MM.1S (cell line): ENCODE results near the gene TBX1.

ENCODE experiments used
- DNase-seq: peaks from one replicate; pipeline ENCODE4 v3.0.0-alpha.2; 2015
- H2AFZ ChIP-seq: fragments of 300-600 bp; sonication (generic); 2 replicates; pipeline ENCODE4 v1.6.0; 2016; ENCODE audit warnings: antibody characterized with exemption, low read length
- H3F3A ChIP-seq: fragments of 300-600 bp; sonication (generic); 2 replicates; pipeline ENCODE4 v1.6.1; 2016; ENCODE audit warnings: mild to moderate bottlenecking, antibody characterized with exemption, low read length, moderate library complexity, mixed read lengths; ENCODE audit not compliant: insufficient read depth
- H3K27ac ChIP-seq: fragments of 300-600 bp; sonication (generic); 2 replicates; pipeline ENCODE4 v1.5.1; 2016; ENCODE audit warnings: mild to moderate bottlenecking, low read length
- H3K27me3 ChIP-seq: fragments of 300-600 bp; sonication (generic); replicated peaks from 2 replicates; pipeline ENCODE4 v1.6.0; 2016; ENCODE audit warnings: low read length; ENCODE audit not compliant: insufficient read depth
- H3K36me3 ChIP-seq: fragments of 300-600 bp; sonication (generic); replicated peaks from 2 replicates; pipeline ENCODE4 v1.6.1; 2016; ENCODE audit warnings: mild to moderate bottlenecking, low read length, mixed read lengths; ENCODE audit not compliant: insufficient read depth
- H3K4me1 ChIP-seq: fragments of 300-600 bp; sonication (generic); 2 replicates; pipeline ENCODE4 v1.6.1; 2016; ENCODE audit warnings: low read length, mixed read lengths
- H3K4me2 ChIP-seq: fragments of 300-600 bp; sonication (generic); 2 replicates; pipeline ENCODE4 v1.6.0; 2016; ENCODE audit warnings: low read depth, low read length
- H3K4me3 ChIP-seq: fragments of 300-600 bp; sonication (generic); 2 replicates; pipeline ENCODE4 v1.5.1; 2016; ENCODE audit warnings: low read length, mixed read lengths
- H3K79me2 ChIP-seq: fragments of 300-600 bp; sonication (generic); 2 replicates; pipeline ENCODE4 v1.6.1; 2016; ENCODE audit warnings: mixed run types, low read length, mixed read lengths
- H3K9ac ChIP-seq: fragments of 300-600 bp; sonication (generic); 2 replicates; pipeline ENCODE4 v1.6.1; 2016; ENCODE audit warnings: low read length, mixed read lengths
- H3K9me2 ChIP-seq: fragments of 300-600 bp; sonication (generic); replicated peaks from 2 replicates; pipeline ENCODE4 v1.6.1; 2016; ENCODE audit warnings: mild to moderate bottlenecking, low read length, mixed read lengths; ENCODE audit not compliant: insufficient read depth
- H3K9me3 ChIP-seq: fragments of 300-600 bp; sonication (generic); replicated peaks from 2 replicates; pipeline ENCODE4 v1.6.1; 2016; ENCODE audit warnings: mild to moderate bottlenecking, low read length, mixed read lengths; ENCODE audit not compliant: insufficient read depth
- H4K20me1 ChIP-seq: fragments of 300-600 bp; sonication (generic); 2 replicates; pipeline ENCODE4 v1.6.1; 2016; ENCODE audit warnings: mild to moderate bottlenecking, low read length, moderate library complexity, mixed read lengths; ENCODE audit not compliant: insufficient read depth
- CTCF ChIP-seq: fragments of 300-600 bp; sonication (generic); IDR thresholded peaks from 2 replicates; pipeline ENCODE4 v1.5.1; 2016; ENCODE audit warnings: antibody characterized with exemption, low read length, mixed read lengths
- EZH2 ChIP-seq: fragments of 300-600 bp; sonication (generic); optimal IDR thresholded peaks from 2 replicates; pipeline ENCODE3; 2017; ENCODE audit warnings: low read depth, mild to moderate bottlenecking, antibody characterized with exemption, low read length, mixed read lengths
- EZH2phosphoT487 ChIP-seq: fragments of 300-600 bp; sonication (generic); IDR thresholded peaks from 2 replicates; pipeline ENCODE4 v1.6.1; 2018; ENCODE audit warnings: antibody characterized with exemption, low read length

The TBX1 gene

GRCh38 chr22:19737846-19738663 lies 22.5 kb upstream of the TBX1 start:
- Histone ChIP-seq H3K4me1 (no peaks in the 10 kb centered on the region), H4K20me1 (no peaks in the 10 kb centered on the region), H2AFZ (no peak overlapping the region), H3K4me3 (no peak overlapping the region), H3K9me3 (no peaks in the 10 kb centered on the region), H3K27me3 (peaks cover 81% of the 10 kb centered on the region), H3K79me2 (no peaks in the 10 kb centered on the region), H3K4me2 (no peak overlapping the region), H3K27ac (no peak overlapping the region), H3K9ac (no peak overlapping the region), H3F3A (no peaks in the 10 kb centered on the region), H3K9me2 (no peaks in the 10 kb centered on the region), H3K36me3 (no peaks in the 10 kb centered on the region)
- no peak for DNase-seq
- TF ChIP-seq CTCF = no peak
- TF ChIP-seq EZH2 = no peak
- TF ChIP-seq EZH2phosphoT487 = no peak

- H4K20me1 ChIP-seq = no peaks in the 10 kb centered on the region
- H3K4me3 ChIP-seq = no peak overlapping the region
- H3K4me2 ChIP-seq = no peak overlapping the region
- no peak overlapping the region for H3K9ac ChIP-seq
- no peak overlapping the region for H3K27ac ChIP-seq
- TF ChIP-seq EZH2 = no peak
- no peak for TF ChIP-seq EZH2phosphoT487
- TF ChIP-seq CTCF = no peak
- peaks cover 76% of the 10 kb centered on the region for H3K27me3 ChIP-seq
- H3K9me2 ChIP-seq = no peaks in the 10 kb centered on the region
- no peak for DNase-seq
- no peak overlapping the region for H2AFZ ChIP-seq
- no peaks in the 10 kb centered on the region for H3K9me3 ChIP-seq
- no peaks in the 10 kb centered on the region for H3K36me3 ChIP-seq
- H3F3A ChIP-seq = no peaks in the 10 kb centered on the region
- H3K79me2 ChIP-seq = no peaks in the 10 kb centered on the region
- no peaks in the 10 kb centered on the region for H3K4me1 ChIP-seq
Measured at GRCh38 chr22:19738664-19739447, 21.7 kb upstream of the TBX1 start.

- Histone ChIP-seq H3K4me3 (no peak overlapping the region), H2AFZ (no peak overlapping the region), H4K20me1 (no peaks in the 10 kb centered on the region), H3K9me2 (no peaks in the 10 kb centered on the region), H3K9ac (no peak overlapping the region), H3K4me1 (no peaks in the 10 kb centered on the region), H3K36me3 (no peaks in the 10 kb centered on the region), H3K9me3 (no peaks in the 10 kb centered on the region), H3K27ac (no peak overlapping the region), H3K79me2 (no peaks in the 10 kb centered on the region), H3K4me2 (no peak overlapping the region), H3F3A (no peaks in the 10 kb centered on the region), H3K27me3 (peaks cover 76% of the 10 kb centered on the region)
- DNase-seq = no peak
- TF ChIP-seq EZH2phosphoT487 = no peak
- no peak for TF ChIP-seq EZH2
- TF ChIP-seq CTCF = no peak
Measured at GRCh38 chr22:19739448-19739895, 21.1 kb upstream of the TBX1 start.
